HG03159 (cell line): ENCODE results near the gene ZNF625.
"Not testable (repeated sequence)": the region's sequence is repeated elsewhere in the genome, so short reads cannot be mapped to it uniquely, and the experiment has no call there.

ENCODE experiments used
- ATAC-seq: cut with Tn5 transposase; IDR thresholded peaks from one replicate; pipeline ENCODE4 v1.9.1; 2021; ENCODE audit warnings: mild to moderate bottlenecking, moderate library complexity; ENCODE audit not compliant: unreplicated experiment

Gene ZNF625

GRCh38 chr19:12139269-12139668, 17.3 kb downstream of the ZNF625 start:
- ATAC-seq: no peak

GRCh38 chr19:12137221-12137940, 19.2 kb downstream of the ZNF625 start:
- ATAC-seq: no peak

- ATAC-seq: no peak
These were observed 23.5 kb downstream of the ZNF625 start for GRCh38 chr19:12133069-12133468.

GRCh38 chr19:12126707-12127106, 29.8 kb downstream of the ZNF625 start:
- no peak for ATAC-seq

- ATAC-seq: no peak
These were observed 39.1 kb downstream of the ZNF625 start for GRCh38 chr19:12117201-12117970.

- ATAC-seq: no peak
These were observed 43.4 kb downstream of the ZNF625 start for GRCh38 chr19:12113121-12113520.

- ATAC-seq: no peak
These were observed 43.8 kb downstream of the ZNF625 start for GRCh38 chr19:12112701-12113100.

- ATAC-seq: no peak
These were observed 44.4 kb downstream of the ZNF625 start for GRCh38 chr19:12111943-12112637.

GRCh38 chr19:12111176-12111575, 45.4 kb downstream of the ZNF625 start:
- ATAC-seq: no peak

- ATAC-seq: not testable (repeated sequence)
These were observed 52.6 kb downstream of the ZNF625 start for GRCh38 chr19:12103909-12104308.

GRCh38 chr19:12098040-12098439, 58.5 kb downstream of the ZNF625 start:
- ATAC-seq: no peak

- no peak for ATAC-seq
These were observed 61.3 kb downstream of the ZNF625 start for GRCh38 chr19:12095111-12095790.
